GM20431 (cell line): ENCODE data around the gene NSRP1.
"Not testable (repeated sequence)": the region's sequence is repeated elsewhere in the genome, so short reads cannot be mapped to it uniquely, and the experiment has no call there.

ENCODE experiments used
- in situ Hi-C: fragments of 300-500 bp; cut with MseI, MboI; formaldehyde crosslinking; loops from one replicate; pipeline ENCODE4 v1.15.0; 2020; ENCODE audit warnings: low sequenced_read_pairs; ENCODE audit not compliant: unreplicated experiment

NSRP1 gene

GRCh38 chr17:30172560-30172959, 55.9 kb downstream of the NSRP1 start:
- in situ Hi-C loops, result no loop called here

GRCh38 chr17:30173649-30174048, 57.0 kb downstream of the NSRP1 start:
- in situ Hi-C loops, result no loop called here

DNA sequence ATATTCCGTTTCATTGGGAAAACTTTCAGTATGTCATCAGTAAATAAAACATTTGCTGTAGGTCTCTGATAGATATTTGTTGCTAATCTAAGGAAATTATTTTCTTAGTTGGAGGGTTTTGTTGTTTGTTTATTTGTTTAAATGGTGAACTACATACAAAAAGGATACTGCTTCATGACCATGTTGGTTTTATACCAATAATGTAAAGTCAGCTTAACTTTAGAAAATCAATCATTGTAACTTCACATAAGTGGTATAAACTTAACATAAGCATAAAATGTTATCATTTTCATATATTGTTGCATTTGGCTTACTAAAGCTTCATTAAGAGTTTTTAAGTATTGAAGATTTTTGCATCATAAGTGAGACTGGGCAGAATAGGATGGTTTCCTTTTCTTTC, 57.9 kb downstream of the NSRP1 start:
- in situ Hi-C loops, result no loop called here

- in situ Hi-C loops, result no loop called here
These were observed 60.2 kb downstream of the NSRP1 start for GRCh38 chr17:30176855-30177254.

DNA sequence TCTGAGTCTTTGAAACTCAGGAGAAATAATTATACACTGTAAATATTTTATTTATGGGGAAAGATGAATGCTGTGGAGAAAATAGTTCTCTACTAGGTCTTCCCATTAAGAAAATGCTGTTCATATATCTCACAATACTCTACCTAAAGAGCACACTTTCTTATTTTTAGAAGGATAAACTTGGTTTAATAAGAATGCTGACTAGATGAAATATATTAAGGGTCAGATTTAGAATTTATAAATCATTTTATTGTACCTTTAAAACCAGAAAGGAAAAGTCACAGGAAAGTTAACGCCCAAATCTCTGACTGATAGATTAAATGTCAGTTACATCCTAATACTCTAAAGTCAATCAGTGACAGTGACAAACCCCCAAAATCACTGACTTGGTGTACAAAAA, 70.1 kb downstream of the NSRP1 start:
- in situ Hi-C loops, result no loop called here

GRCh38 chr17:30187573-30187972, 71.0 kb downstream of the NSRP1 start:
- in situ Hi-C loops, result no loop called here

GRCh38 chr17:30188211-30188939, 71.8 kb downstream of the NSRP1 start:
- in situ Hi-C loops, result no loop called here

GRCh38 chr17:30191072-30191471, 74.5 kb downstream of the NSRP1 start:
- in situ Hi-C loops, result no loop called here

DNA sequence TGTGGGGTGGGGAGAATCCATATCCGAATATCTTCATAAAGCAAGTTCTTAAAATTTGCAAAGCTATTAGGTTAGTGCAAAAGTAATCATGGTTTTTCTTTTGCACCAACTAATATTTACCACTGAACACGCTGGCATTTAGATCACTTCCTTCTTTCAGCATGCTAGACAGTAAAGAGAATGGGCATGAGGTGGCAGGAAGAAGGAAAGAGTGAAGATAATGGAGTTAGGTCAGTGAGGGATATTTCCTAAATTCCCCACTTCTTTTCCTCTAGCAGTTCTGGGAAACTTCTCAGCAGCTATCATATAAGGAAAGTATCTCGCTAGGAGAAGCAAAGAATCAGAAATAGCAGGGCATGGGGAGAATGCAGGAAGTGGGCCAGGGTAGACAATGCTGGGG, 79.9 kb downstream of the NSRP1 start:
- in situ Hi-C loops, result no loop called here

DNA sequence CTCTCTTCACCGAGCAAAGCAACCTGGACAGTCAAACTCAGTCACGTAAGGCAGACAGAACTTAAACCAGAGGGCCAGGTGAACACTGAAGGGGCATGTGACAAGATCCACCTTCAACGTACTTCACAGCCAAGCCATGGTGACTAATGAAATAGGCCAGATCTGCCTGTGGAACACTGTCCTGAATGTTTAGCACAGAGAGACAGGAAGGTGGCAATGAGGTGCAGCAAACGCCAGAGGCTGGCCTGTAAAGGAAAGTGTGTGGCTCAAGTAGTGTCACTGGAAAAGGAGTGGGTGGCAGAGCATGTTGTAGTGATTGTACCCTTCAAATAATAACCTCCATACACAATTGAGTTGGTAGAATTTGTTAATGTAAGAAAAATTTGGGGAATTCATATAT, 80.8 kb downstream of the NSRP1 start:
- in situ Hi-C loops, result no loop called here

DNA sequence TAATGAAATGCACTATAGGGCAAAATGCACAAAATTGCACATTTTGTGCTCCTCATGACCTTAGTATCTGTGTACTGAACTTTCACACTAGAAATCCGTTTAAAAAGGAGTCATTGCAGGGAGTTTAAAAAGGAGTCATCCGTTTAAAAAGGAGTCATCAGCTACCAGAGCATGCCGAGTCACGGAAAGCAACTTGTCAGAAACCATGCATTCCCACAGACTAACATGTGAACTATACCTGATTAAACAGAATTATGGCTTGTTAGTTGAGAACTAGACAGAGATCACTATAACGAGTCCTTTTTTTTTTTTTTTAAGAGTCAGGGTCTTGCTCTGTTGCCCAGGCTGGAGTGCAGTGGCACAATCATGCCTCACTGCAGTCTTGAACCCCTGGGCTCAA, 83.0 kb downstream of the NSRP1 start:
- in situ Hi-C loops, result no loop called here

DNA sequence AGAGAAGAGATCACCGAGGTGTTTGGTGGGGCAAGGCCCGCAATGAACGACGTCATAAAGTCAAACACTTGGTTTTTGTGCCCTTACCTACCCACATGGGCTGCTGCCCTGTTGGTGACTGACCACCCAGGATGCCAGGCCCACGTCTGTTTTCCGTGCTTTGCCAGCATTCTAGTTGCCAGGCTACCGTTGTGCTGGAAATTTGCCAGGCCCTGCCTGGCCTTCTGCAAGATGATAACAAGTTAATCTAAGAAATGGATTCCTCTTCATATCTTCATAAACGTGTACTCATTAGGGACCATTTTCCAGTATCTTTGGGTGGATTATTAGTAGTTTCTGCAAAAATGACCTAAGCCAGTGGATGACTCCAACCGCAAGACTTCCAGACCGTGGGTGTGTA, 83.5 kb downstream of the NSRP1 start:
- in situ Hi-C loops, result no loop called here

DNA sequence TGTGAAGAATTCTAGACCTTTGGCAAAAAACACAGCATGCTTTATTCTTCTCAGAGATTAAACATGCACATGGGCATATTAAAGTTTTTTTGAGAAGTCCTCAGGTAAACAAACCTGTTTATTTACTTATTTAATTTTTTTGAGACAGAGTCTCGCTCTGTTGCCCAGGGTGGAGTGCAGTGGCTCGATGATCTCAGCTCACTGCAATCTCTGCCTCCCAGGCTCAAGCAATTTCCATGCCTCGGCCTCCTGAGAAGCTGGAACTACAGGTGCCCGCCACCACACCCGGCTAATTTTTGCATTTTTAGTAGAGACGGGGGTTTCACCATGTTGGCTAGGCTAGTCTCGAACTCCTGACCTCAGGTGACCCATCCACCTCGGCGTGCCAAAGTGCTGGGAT, 84.0 kb downstream of the NSRP1 start:
- in situ Hi-C loops, result not testable (repeated sequence)

DNA sequence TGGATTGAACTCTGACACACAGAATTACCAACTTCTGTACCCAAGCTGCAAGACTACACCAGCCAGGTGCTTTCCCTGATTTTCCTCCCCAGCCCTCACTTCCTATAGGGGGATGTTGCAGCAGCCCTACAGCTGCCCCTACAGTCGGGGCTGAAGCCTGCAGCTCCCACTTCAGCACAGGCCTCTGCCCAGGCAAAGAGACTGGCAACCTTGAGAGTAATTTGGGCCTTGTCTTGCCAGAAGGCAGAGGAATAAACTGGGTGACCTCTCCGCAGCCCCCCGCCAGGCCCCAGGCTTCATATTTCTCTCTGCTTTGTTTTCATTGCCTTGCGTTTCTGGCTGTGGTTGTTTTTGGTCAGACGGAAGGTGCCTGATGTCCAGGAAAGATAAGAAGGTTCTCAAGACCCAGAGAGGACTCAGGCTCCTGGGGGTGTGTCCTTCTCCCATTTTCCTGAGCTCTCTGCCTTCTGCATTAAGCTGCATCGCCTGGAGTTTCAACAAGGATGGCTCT, 86.9 kb downstream of the NSRP1 start:
- in situ Hi-C loops, result no loop called here

- in situ Hi-C loops, result no loop called here
These were observed 91.0 kb downstream of the NSRP1 start for GRCh38 chr17:30207655-30208054.

DNA sequence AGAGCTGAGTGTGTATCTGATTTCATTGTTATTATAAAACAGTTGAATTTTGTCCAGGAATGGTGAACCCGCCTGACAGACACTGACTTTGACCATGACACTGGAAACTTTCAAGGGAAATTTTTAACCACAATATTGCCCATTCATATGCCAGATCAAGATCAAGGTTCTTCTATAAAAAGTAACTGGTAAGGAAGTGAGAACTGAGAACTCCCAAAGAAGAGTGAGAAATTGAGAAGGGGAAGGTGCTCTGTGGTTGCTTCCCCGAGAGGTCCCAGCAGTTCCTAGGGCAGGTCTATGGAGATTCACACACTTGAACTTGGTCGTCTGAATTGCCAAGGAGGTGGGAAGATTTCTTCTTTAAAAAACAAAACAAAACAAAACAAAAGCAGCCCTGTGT, 91.6 kb downstream of the NSRP1 start:
- in situ Hi-C loops, result no loop called here

GRCh38 chr17:30209930-30210329, 93.3 kb downstream of the NSRP1 start:
- in situ Hi-C loops, result no loop called here

GRCh38 chr17:30210366-30210765, 93.8 kb downstream of the NSRP1 start:
- in situ Hi-C loops, result no loop called here

DNA sequence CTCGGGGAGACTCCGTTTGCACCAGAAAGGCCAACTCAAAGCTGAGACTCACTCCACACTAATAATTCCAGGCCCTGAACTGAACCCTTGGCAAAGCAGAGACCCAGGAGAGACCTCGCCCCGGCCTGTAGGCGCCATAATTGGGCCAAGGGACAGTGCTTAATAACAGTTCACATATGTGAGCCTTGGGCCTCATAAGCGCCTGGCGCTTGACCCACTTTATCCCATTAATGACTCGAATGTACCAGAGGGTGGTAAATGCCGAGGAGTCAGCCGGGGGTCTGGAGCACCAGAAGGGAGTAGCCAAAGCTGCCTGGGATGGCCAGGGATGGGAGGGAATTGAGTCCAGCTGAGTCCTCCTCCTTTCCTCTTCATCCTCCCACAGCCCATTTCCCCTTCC, 94.3 kb downstream of the NSRP1 start:
- in situ Hi-C loops, result no loop called here

- in situ Hi-C loops, result no loop called here
These were observed 94.8 kb downstream of the NSRP1 start for GRCh38 chr17:30211371-30211770.

GRCh38 chr17:30212750-30213149, 96.1 kb downstream of the NSRP1 start:
- in situ Hi-C loops, result no loop called here

GRCh38 chr17:30217054-30217453, 100.4 kb downstream of the NSRP1 start:
- in situ Hi-C loops, result no loop called here
